PFSK-1 (cell line): ENCODE measurements around the gene SLC17A9.

Source experiments
- POLR2AphosphoS5 ChIP-seq: IDR thresholded peaks from 2 replicates; pipeline ENCODE4 v1.6.1; 2012; ENCODE audit warnings: low read depth, mild to moderate bottlenecking, control low read depth, low read length, moderate library complexity
- TAF1 ChIP-seq: IDR thresholded peaks from 2 replicates; pipeline ENCODE4 v1.6.1; 2012; ENCODE audit warnings: low read length, control low read depth, borderline replicate concordance; ENCODE audit not compliant: insufficient read depth

- TF ChIP-seq POLR2AphosphoS5: no peak
- no peak for TF ChIP-seq TAF1
Observed at GRCh38 chr20:63014710-63015109, 62.2 kb downstream of the SLC17A9 start.
